ENCODE data around the gene ST7.
"Not testable (repeated sequence)": the region's sequence is repeated elsewhere in the genome, so short reads cannot be mapped to it uniquely, and the experiment has no call there.

The ST7 gene

DNA sequence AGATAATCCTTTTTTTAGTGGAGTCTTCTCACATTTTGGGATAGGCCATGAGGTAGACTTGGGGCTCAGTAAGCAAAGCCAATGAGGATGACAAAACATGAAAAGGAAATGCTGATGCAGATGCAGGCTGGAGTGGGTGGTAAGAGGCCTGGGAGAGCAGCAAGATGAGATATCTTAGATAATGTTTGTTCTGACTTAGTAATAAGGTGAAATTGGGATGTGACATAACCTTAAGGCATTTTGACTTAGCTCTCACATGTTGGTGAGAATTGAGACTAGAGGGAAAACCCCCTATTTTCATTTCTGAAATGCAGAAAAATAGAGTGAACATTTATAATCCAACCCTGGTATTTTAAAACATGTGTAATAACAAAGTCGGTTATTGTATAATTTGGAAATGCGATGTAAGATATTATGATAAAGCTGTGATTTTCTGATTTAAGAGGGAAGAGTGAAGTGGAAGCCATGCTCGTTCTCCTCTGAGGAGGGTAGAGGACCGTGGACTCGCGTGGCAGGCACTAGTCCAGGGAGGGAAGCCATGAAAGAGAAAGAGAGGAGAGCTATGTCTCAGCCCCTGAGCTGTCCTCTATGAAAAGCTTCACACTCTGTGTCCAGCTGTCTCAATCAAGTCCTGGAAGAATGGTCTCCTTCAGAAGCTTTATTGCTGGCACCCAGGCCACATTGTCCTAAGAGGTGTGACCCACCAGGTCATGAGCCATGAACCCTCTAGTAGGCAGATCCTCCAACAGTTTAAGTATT lies 57.3 kb downstream of the ST7 start:
- DNase-seq, result no peak

DNA sequence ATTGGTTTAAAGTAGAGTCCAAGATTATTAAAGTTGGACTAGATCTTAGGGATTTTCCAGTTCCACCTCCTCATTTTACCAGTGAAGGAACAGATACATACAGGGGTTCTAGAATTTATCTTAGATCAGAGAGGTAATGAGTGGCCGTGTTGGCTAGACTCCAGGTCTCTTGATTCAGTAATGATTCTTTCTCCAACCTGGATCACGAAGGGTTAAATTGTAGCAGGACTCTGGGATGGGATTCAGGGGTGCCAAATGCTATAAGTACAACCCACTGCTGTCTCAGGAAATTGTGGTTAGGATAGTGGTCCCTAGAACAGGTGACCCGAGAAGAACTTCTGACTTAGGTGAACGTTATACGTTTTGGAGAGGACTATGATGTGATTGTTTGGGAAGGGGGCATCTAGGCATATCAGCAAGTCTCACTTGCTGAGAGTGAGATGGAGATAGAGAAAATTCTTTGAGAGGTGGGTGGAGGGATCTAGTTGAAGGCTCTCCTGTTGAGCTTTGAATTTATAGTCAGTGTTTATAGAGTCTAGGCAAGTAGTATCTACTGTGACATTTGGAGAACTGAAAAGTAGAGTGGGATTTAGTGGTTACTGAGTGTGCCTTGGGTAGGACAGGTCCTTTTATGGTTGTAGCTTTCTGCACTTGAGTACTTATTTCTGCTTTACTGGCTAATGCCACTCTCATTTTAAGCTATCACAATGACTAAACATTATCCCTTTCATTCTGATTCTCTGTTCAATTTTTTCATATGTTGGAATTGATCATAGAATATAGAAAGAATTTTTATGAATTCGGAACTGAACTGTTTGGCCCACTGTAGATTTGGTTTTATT lies 58.3 kb downstream of the ST7 start:
- DNase-seq, result no peak

DNA sequence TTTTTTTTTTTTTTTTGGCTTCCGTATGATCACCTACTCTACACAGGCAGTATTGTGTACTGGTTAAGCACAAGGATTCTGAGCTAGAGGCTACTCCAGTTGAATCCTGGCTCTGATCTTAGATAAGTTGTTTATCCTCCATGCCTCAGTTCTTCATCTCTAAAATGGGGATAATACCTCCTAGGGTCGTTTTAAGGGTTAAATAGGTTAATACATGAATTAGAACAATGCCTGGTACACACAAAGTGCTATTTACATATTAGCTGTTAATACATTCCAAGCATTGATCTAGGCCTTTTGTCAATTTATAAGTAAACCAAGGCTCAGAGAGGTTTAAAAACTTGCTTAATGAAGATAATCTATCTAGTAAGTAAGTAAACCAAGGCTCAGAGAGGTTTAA lies 59.0 kb downstream of the ST7 start:
- DNase-seq, result no peak

DNA sequence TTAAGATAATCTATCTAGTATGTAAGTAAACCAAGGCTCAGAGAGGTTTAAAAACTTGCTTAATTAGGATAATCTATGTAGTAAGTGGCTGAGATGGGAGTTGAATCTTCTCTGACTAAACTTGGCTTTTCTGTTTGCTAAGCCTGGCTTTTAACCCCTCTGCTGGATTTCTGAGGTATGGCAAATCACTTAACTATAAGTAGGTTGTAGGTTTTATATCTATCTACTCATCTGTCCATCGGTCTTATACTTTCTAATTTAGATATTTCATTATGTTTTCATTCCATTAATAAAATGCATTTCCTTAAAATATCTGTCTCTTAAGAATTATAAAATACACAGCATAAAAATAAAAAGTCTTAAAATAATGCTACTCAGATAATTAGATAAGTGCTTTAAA lies 59.4 kb downstream of the ST7 start:
- DNase-seq, result no peak

DNA sequence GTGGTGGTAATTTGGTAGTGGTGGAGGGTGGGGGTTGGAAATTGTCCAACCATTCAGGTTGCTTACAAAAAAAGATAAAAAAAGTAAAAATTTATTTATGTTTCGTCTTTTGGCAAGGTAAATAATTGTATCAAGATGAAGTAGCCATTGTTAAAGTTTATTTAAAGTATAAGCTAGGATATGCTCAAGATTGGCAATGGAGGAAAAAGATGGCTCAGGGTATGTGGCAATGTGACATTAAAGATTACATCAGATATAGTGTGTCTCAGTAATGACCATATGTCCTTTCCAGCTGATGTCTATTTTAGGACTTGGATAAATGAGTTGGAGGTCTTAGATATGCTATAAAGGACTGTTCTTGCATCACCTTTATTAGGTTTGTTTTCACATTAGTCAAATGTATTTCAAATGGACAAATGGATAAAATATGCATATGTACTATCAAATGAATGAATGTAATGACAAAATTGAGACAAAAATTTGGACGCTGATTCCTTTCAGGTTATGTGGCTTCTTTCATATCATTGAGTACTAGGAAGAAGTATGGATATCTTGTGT lies 60.9 kb downstream of the ST7 start:
- DNase-seq, result no peak

DNA sequence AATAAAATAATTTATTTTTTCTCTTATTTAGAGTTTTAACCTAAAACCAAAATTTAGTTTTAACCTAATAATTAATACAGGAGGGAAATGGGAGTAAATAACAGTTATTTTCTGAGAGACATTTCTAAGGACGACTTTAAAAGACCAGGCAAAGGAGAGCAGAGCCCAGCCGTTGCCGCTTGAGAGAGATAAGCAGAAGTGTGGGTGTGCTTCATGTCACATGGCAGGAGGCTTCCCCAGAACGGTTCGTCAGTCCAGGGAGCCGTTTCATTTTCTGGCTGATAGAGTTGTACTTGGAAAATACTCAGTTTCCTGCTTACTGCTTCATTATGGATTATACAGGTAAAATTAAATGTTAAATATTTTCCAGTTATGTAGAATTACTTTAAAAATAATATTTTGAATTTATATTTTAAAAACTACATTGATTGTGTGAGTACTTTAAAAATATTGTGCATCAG lies 61.4 kb downstream of the ST7 start:
- DNase-seq, result peak in 1 of 2 donors; percentile 58

DNA sequence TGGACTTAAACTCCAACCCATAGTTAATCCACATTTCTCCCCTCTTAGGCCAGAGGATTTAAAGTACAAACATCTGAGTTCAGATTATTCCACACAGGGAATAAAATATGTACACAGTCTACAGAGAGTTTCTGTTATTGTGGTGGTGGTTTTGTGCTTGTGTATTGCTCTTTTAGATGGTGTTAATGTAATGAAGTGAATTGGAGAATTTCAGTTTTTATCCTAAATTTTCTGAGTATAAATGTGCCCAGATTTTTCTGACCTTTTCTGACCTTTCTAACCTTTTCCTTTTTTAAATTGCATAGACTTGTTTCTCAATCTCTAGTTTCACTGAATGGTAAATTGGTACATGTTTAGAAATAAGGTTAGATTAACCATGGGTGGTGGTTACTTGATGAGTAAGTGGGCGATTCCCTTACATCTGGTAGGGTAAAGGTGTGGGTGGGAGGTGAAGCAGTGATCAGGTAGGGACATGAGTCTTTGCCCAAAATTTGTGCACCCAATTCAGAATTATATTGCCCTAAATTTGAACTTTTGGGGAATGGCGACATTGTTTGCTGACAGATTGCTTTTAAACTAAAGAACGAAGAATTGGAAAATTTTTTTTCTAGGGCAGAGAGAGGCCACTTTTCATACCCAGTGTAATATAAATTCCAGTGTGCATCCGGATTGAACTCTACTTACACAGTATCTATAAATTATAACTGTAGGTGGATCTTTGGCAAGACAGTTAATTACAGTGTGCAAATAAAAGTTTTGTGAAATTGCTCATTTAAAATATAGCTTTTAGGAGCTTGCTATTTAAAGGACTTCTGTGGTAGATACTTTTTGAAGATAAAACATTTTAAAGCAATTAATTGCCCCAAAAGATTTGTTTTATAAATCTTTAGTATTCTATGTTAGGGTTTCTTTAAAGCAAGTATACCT lies 62.2 kb downstream of the ST7 start:
- no peak for DNase-seq

DNA sequence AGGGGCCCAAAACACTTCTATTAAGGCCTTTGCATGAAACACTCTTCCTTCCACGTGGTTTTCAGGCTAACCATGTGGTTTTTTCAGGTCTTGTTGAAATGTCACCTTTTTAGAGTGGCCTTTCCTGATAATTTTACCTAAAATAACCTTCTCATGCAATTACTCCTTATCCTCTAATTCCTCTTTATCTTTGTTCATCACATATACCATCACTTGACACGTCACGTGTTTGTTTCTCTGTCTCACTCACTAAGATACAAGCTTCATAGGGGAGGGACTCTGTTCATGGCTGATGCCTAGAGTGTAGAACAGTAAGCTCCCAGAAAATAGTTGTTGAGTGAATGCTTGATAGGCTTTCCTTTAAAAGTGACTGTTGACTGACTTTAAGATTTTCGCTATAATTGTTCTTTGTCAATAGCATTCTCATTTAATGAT lies 63.7 kb downstream of the ST7 start:
- DNase-seq, result no peak

DNA sequence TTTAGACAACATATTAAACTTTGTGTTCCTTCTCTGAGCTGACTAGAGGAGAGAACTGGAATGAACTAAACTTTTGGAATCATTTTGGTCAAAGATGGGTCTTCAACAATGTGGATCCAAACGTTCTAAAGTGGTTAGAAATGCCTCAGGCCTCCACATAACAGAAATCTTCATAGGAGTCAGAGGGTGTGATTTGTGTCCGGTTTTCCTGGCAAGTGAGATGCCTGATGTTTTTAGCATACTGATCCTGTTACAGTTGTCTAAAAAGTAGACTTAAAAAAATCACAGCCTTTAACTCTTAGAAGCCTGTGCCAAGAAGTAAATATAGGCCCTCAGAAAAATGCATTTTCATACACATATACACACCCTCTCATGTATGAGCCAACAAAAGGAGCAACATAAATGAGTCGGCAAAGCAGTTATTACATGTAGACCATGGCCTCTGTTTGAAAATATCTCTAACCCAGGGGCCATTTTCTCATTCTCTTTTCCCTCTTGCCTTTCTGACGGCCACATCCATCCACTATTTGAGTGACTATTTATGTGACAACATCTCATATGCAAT lies 64.5 kb downstream of the ST7 start:
- no peak for DNase-seq

DNA sequence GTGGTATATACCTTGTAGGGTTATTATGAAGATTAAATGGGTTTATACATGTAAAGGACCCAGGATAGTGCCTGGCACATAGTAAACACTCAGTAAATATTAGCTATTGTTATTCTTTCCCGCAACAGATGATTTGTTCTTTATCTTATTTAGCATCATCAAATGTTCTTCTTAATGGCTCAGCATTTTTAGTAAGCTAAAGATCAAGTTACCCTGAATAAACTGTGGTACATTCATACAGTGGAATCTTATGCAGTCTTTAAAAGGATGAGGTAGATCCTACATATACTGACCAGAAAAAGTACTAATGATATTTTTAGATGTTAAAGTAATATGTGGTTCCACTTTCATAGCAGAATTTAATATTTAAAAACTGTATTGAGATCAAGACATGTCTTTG lies 65.4 kb downstream of the ST7 start:
- no peak for DNase-seq

DNA sequence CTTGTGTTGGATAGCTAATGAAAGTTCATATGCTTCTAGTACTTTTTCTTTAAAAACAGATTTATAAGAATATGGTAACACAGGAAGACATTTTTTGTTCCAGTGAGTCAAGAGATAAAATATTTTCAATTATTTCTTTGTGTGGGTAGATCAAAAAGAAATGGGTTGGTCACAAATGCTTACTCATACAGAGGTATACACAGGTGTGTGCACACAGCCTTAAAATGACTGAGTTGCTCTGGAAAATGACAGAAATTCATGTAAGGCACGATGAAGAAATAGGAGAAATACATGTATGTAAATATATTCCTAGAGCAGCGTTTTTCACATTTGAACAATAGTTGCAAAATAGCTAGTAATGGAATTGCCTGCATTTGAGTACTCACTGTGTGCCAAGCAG lies 66.0 kb downstream of the ST7 start:
- no peak for DNase-seq

DNA sequence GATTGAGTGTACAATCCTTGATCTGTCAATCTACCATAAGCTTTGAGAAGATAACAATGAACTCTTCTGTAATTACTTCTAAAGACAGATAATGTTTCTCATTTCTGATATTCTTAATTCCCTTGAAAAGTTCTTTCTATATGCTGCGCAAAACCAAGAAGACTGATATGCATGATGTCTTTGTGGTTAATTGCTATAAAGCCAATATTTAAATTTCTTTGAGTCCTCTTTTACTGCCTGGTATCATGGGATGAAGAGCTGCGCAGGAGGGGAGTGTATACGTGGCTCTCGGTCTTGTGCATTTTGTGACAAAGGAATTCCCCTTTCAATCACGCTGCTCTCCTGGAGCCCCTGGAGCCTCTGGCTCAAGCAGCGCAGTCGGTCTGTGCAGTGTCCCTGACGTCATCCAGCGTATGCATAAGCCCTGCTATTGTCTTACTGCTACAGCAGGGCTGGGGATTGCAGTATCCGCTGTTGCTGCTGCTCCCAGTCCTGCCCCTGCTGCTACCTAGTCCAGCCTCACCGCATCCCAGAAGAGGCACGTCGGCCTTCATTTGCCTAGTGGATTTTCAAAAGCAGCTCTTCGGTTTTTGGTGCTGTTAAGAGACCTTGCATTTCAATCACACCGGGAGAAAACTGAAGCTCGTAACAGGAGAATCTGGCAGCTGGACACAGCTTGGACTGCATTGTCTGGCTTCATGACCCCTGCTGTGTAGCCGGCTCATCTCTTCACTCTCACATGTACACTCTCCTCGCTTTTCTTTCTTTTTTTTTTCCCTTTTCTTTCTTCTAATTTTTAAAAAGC lies 66.7 kb downstream of the ST7 start:
- DNase-seq, result no peak

DNA sequence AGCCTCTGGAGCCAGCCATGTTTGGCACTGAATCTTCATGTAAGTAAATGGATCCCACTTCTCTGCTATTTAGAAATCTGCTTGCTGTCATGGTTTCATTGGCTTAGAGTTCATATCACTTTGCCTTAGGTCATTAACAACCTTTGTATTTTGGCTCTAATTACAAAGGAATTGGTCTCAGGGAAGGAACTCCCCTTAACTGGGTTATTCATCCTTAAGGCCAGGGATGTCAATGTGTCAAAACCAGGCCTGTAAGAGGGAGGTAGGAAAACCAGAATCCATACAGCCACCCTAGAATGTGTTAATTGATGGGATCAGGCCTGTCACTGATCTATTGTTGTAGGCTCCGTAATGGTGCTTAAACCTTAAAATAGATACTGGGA lies 67.3 kb downstream of the ST7 start:
- no peak for DNase-seq

DNA sequence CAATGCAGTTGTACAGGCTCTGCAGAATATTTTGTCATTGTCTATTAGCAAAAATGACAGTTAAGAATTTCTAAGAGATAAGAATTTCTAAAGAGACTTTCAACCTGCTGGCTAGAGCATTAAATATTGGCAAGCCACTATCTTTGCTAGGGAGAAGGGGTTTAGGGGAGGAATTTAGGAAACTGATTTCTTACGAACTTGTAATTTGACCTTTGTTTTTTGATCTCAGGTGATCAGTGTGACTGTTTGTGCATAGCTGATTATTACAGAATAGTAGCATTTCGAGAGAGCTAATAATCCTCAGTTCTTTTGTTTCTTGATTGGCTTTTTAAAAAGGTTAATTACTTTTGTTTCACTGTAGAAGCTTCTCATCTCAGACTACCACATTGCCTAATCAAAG lies 68.1 kb downstream of the ST7 start:
- DNase-seq, result no peak

DNA sequence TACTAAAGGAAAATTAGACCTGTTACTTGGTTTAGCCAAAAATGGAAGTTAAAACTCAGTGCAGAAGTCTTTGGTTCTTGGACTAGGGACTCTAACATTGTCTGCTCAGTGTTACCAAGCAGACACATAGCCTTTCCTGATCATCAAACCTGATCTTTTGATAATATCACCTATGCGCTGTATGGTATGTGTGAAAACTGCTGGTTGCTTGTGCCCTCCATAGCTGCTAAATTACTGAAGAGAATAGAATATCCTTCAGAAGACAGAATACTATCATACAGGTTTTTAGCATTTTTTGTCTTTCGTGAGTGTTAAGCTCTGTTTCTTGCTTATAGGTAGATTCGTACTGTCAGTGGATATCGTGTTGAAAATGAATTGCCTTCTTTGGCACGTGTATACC lies 68.7 kb downstream of the ST7 start:
- no peak for DNase-seq

DNA sequence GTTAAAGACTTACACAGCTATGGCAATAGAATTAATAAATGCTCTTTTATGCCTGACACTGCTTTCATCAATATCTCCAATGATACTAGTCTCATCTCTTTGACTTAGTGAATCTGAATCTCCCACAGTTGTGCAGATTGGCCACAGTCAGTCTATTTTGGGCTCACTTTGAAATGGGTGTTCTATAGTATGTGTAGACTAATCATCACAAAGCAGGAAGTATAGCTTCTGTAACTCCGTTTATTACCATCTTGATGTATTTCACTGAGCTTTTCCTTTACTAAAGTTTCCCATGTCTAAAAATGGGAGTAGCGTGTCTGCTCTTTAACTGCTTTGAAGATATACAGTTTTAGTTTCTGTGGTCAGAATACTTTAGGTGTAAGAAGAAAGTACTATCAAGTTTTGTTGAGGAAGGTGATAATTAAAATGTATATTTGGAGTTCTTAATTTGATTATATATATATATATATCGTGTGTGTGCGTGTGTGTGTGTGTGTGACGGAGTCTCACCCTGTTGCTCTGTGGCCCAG lies 70.1 kb downstream of the ST7 start:
- no peak for DNase-seq

DNA sequence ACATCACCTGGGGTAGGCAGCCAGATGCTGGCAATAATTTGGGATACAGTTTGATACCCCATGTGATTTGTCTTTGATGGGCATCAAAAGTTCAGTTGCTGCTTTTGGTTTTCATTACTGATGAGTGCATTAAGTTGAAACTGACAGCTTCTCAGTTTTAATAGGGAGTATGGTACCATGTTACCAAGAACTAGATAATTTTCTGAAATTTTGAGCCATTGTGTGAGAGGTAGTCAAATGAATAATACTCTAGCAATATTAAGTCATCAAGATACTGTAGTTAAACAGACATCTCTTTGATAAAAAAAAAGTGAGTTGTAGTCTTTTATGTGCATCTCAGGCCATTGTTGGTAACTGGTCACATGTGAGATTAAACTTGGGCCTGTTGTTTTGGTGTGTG lies 71.5 kb downstream of the ST7 start:
- no peak for DNase-seq

DNA sequence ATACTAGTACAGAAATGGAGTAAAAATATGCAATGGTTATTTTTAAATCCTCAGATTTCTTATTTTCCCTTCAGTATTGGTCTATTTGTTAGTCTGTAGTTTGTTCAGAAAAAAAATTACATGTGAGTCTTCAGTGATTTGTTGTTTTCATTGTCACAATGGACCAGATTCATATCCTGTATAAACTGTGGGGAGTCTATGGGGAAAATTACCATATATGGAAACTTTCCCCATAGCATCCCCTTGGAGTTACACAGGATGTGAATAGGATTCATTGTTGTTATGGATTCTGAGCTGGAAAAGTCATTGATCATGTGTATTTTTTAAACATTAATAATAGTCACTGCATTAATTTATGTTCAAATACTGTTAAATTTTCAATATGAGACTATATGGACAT lies 72.6 kb downstream of the ST7 start:
- no peak for DNase-seq

DNA sequence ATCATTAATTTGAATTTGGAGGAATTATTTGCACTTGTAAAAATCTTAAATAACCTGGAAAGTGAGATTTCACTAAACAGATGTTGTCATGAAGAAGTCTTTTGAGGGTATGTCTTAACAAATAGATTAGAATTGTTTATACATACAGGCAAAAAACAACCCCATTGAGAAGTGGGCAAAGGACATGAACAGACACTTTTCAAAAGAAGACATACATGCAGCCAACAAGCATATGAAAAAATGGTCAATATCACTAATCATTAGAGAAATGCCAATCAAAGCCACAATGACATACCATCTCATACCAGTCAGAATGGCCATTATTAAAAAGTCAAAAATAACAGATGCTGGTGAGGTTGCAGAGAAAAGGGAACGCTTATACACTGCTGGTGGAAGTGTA lies 77.0 kb downstream of the ST7 start:
- DNase-seq, result not testable (repeated sequence)

DNA sequence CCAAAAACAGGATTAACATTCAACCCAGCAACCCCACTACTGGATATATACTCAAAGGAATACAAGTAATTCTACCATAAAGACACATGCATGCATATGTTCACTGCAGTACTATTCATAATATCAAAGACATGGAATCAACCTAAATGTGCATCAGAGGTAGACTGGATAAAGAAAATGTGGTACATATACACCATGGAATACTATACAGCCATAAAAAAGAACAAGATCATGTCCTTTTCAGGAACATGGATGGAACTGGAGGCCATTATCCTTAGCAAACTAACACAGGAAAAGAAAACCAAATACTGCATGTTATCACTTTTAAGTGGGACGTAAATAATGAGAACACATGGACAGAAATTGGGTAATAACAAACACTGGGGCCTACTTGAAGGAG lies 77.5 kb downstream of the ST7 start:
- not testable (repeated sequence) for DNase-seq

DNA sequence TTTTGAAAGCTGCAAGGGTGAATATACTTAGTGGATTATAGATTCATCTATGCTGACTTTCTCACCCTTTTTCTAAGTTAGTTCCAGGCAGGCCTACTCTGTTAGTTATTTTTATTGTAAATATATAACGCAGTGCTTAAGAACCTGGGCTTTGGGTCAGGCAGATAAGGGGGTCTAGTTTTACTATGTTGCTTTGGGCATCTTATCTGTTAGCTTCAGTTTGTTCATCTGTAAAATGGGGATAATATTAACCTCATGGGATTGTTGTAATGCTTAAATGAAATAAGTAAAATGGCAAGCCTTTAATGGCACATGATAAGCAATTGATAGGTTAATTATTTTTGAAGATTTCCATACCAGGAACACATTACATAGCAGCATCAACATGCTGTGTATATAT lies 79.5 kb downstream of the ST7 start:
- DNase-seq, result no peak
